HEK293T (cell line): ENCODE measurements around the gene VNN1.

ENCODE experiments used
- ELF4 ChIP-seq: fragments of 450-650 bp; IDR thresholded peaks from 2 replicates; pipeline ENCODE4 v1.6.1; 2017; ENCODE audit warnings: antibody characterized with exemption
- FOXK2 ChIP-seq: fragments of 450-650 bp; IDR thresholded peaks from 2 replicates; pipeline ENCODE4 v1.6.1; 2016; ENCODE audit warnings: mild to moderate bottlenecking
- L3MBTL2 ChIP-seq: fragments of 450-650 bp; conservative IDR thresholded peaks from 2 replicates; pipeline ENCODE4 v1.6.1; 2016; ENCODE audit warnings: mild to moderate bottlenecking
- SP1 ChIP-seq: fragments of 450-650 bp; IDR thresholded peaks from 2 replicates; pipeline ENCODE4 v1.6.1; 2017
- SUZ12 ChIP-seq: fragments of 450-650 bp; IDR thresholded peaks from 2 replicates; pipeline ENCODE4 v1.6.1; 2016; ENCODE audit warnings: mild to moderate bottlenecking
- TARDBP ChIP-seq: fragments of 450-650 bp; IDR thresholded peaks from 2 replicates; pipeline ENCODE4 v1.6.1; 2016
- ZNF384 ChIP-seq: fragments of 450-650 bp; IDR thresholded peaks from 2 replicates; pipeline ENCODE4 v1.6.1; 2016

- no peak for TF ChIP-seq TARDBP
- TF ChIP-seq FOXK2: no peak
- TF ChIP-seq L3MBTL2: no peak
- TF ChIP-seq ELF4: no peak
- no peak for TF ChIP-seq SP1
- no peak for TF ChIP-seq SUZ12
- no peak for TF ChIP-seq ZNF384
Measured at GRCh38 chr6:132664309-132665034, 49.4 kb downstream of the VNN1 start.
